HG03354 (cell line): Measurements from ENCODE around the gene PRKCE.
"Not testable (repeated sequence)": the region's sequence is repeated elsewhere in the genome, so short reads cannot be mapped to it uniquely, and the experiment has no call there.

Experiments
- ATAC-seq: cut with Tn5 transposase; IDR thresholded peaks from one replicate; pipeline ENCODE4 v1.9.1; 2021; ENCODE audit warnings: mild to moderate bottlenecking; ENCODE audit not compliant: unreplicated experiment, poor library complexity, severe bottlenecking

The PRKCE gene

GRCh38 chr2:45841752-45842407 lies 190.4 kb downstream of the PRKCE start:
- ATAC-seq = no peak

- ATAC-seq = no peak
Observed at GRCh38 chr2:45843136-45843535, 191.7 kb downstream of the PRKCE start.

- ATAC-seq = no peak
Observed at GRCh38 chr2:45844796-45845457, 193.5 kb downstream of the PRKCE start.

GRCh38 chr2:45845566-45845965 lies 194.1 kb downstream of the PRKCE start:
- ATAC-seq = no peak

GRCh38 chr2:45849491-45850283 lies 198.2 kb downstream of the PRKCE start:
- ATAC-seq = no peak

- no peak for ATAC-seq
Observed at GRCh38 chr2:45850558-45850957, 199.1 kb downstream of the PRKCE start.

GRCh38 chr2:45851111-45851510 lies 199.6 kb downstream of the PRKCE start:
- ATAC-seq = no peak

GRCh38 chr2:45851576-45852304 lies 200.3 kb downstream of the PRKCE start:
- no peak for ATAC-seq

GRCh38 chr2:45852450-45853150 lies 201.1 kb downstream of the PRKCE start:
- ATAC-seq = peak; percentile 75

GRCh38 chr2:45855374-45855773 lies 203.9 kb downstream of the PRKCE start:
- ATAC-seq = no peak

- ATAC-seq = no peak
Observed at GRCh38 chr2:45856391-45857274, 205.2 kb downstream of the PRKCE start.

GRCh38 chr2:45857275-45857609 lies 205.8 kb downstream of the PRKCE start:
- no peak for ATAC-seq

- ATAC-seq = peak; percentile 52
Observed at GRCh38 chr2:45857867-45858520, 206.5 kb downstream of the PRKCE start.

GRCh38 chr2:45858872-45859271 lies 207.4 kb downstream of the PRKCE start:
- ATAC-seq = not testable (repeated sequence)

- ATAC-seq = no peak
Observed at GRCh38 chr2:45859682-45860081, 208.2 kb downstream of the PRKCE start.

- peak; percentile 52 for ATAC-seq
Observed at GRCh38 chr2:45860136-45861121, 209.0 kb downstream of the PRKCE start.

GRCh38 chr2:45862843-45863242 lies 211.4 kb downstream of the PRKCE start:
- no peak for ATAC-seq
